SJCRH30 (cell line): ENCODE data around the gene DTNA. TPM values are rescaled to one million over a fixed set of nuclear protein-coding genes. Genes with fewer than 3 reads are reported as not detected.

Experiments used
- DNase-seq, 2 experiments: peaks; one replicate each; pipeline ENCODE4 v3.0.0-alpha.2; 2015 to 2020
- H3K27ac ChIP-seq: fragments of 250-450 bp; sonication (Bioruptor Pico); 2 replicates; pipeline ENCODE4 v1.5.1; 2020; ENCODE audit warnings: mild to moderate bottlenecking, moderate library complexity
- H3K27me3 ChIP-seq: fragments of 250-450 bp; sonication (Bioruptor Pico); 2 replicates; pipeline ENCODE4 v1.5.1; 2020; ENCODE audit warnings: mild to moderate bottlenecking, moderate library complexity
- H3K36me3 ChIP-seq: fragments of 250-450 bp; sonication (Bioruptor Pico); 2 replicates; pipeline ENCODE4 v1.5.1; 2020; ENCODE audit warnings: mild to moderate bottlenecking, moderate library complexity
- H3K4me1 ChIP-seq: fragments of 250-450 bp; sonication (Bioruptor Pico); 2 replicates; pipeline ENCODE4 v1.5.1; 2020; ENCODE audit warnings: mild to moderate bottlenecking, moderate library complexity
- H3K4me3 ChIP-seq: fragments of 250-450 bp; sonication (Bioruptor Pico); 2 replicates; pipeline ENCODE4 v1.5.1; 2020; ENCODE audit warnings: mild to moderate bottlenecking, moderate library complexity
- H3K9me3 ChIP-seq: fragments of 250-450 bp; sonication (Bioruptor Pico); replicated peaks from 2 replicates; pipeline ENCODE4 v1.5.1; 2020; ENCODE audit warnings: mild to moderate bottlenecking, moderate library complexity
- total RNA-seq: library from RNA; depleted of rRNA; stranded (reverse); fragments of >200 nt; shearing (Covaris generic); gene quantifications from 2 replicates; pipeline ENCODE4 v1.2.3, GENCODE V29; 2014

DTNA gene
- total RNA-seq, 1 experiment from 2014 or later, result 11.9 TPM

GRCh38 chr18:34772887-34773286 lies 62.8 kb downstream of the DTNA start:
- H3K9me3 ChIP-seq, result no peaks in the 10 kb centered on the region
- H3K36me3 ChIP-seq, result no peaks in the 10 kb centered on the region
- no peak overlapping the region for H3K27ac ChIP-seq
- no peak overlapping the region for H3K4me3 ChIP-seq
- DNase-seq, result no peak
- H3K4me1 ChIP-seq, result peaks cover 14% of the 10 kb centered on the region
- H3K27me3 ChIP-seq, result no peaks in the 10 kb centered on the region

GRCh38 chr18:34773378-34773777 lies 63.3 kb downstream of the DTNA start:
- DNase-seq, result no peak

GRCh38 chr18:34773961-34774766 lies 64.1 kb downstream of the DTNA start:
- Histone ChIP-seq H3K9me3 (no peaks in the 10 kb centered on the region), H3K36me3 (no peaks in the 10 kb centered on the region), H3K4me3 (no peak overlapping the region), H3K27ac (no peak overlapping the region), H3K4me1 (peaks cover 14% of the 10 kb centered on the region), H3K27me3 (no peaks in the 10 kb centered on the region)
- DNase-seq, result peak; percentile 71 to 80

More at GRCh38 chr18:34773378-34773777, 63.3 kb downstream of the DTNA start:
- Histone ChIP-seq H3K27ac (no peak overlapping the region), H3K4me1 (peaks cover 14% of the 10 kb centered on the region), H3K36me3 (no peaks in the 10 kb centered on the region), H3K9me3 (no peaks in the 10 kb centered on the region), H3K27me3 (no peaks in the 10 kb centered on the region), H3K4me3 (no peak overlapping the region)

- Histone ChIP-seq H3K4me1 (peaks cover 14% of the 10 kb centered on the region), H3K27ac (no peak overlapping the region), H3K36me3 (no peaks in the 10 kb centered on the region), H3K27me3 (no peaks in the 10 kb centered on the region), H3K9me3 (no peaks in the 10 kb centered on the region), H3K4me3 (no peak overlapping the region)
- DNase-seq, result no peak
Observed at GRCh38 chr18:34775461-34775860, 65.4 kb downstream of the DTNA start.

GRCh38 chr18:34779112-34779511 lies 69.0 kb downstream of the DTNA start:
- Histone ChIP-seq H3K27ac (no peak overlapping the region), H3K9me3 (no peaks in the 10 kb centered on the region), H3K27me3 (no peaks in the 10 kb centered on the region), H3K4me1 (no peaks in the 10 kb centered on the region), H3K4me3 (no peak overlapping the region), H3K36me3 (no peaks in the 10 kb centered on the region)
- no peak for DNase-seq

- no peaks in the 10 kb centered on the region for H3K9me3 ChIP-seq
- no peaks in the 10 kb centered on the region for H3K27me3 ChIP-seq
Observed at GRCh38 chr18:34780856-34781255, 70.8 kb downstream of the DTNA start.

GRCh38 chr18:34783501-34783900 lies 73.4 kb downstream of the DTNA start:
- Histone ChIP-seq H3K4me3 (no peak overlapping the region), H3K27ac (no peak overlapping the region), H3K4me1 (no peaks in the 10 kb centered on the region), H3K9me3 (no peaks in the 10 kb centered on the region), H3K27me3 (no peaks in the 10 kb centered on the region), H3K36me3 (no peaks in the 10 kb centered on the region)
- DNase-seq, result no peak

More at GRCh38 chr18:34780856-34781255, 70.8 kb downstream of the DTNA start:
- no peak overlapping the region for H3K27ac ChIP-seq
- DNase-seq, result no peak
- H3K4me3 ChIP-seq, result no peak overlapping the region
- no peaks in the 10 kb centered on the region for H3K4me1 ChIP-seq
- H3K36me3 ChIP-seq, result no peaks in the 10 kb centered on the region

- H3K4me1 ChIP-seq, result no peaks in the 10 kb centered on the region
- H3K4me3 ChIP-seq, result no peak overlapping the region
- H3K36me3 ChIP-seq, result no peaks in the 10 kb centered on the region
- no peak overlapping the region for H3K27ac ChIP-seq
- no peaks in the 10 kb centered on the region for H3K27me3 ChIP-seq
- DNase-seq, result no peak
- no peaks in the 10 kb centered on the region for H3K9me3 ChIP-seq
Observed at GRCh38 chr18:34786162-34786741, 76.2 kb downstream of the DTNA start.

GRCh38 chr18:34787931-34788532 lies 77.9 kb downstream of the DTNA start:
- no peak overlapping the region for H3K4me3 ChIP-seq
- H3K27me3 ChIP-seq, result no peaks in the 10 kb centered on the region
- peak in 1 of 2 experiments; percentile 71 for DNase-seq

GRCh38 chr18:34789768-34790344 lies 79.8 kb downstream of the DTNA start:
- no peaks in the 10 kb centered on the region for H3K36me3 ChIP-seq
- H3K9me3 ChIP-seq, result no peaks in the 10 kb centered on the region
- H3K4me3 ChIP-seq, result no peak overlapping the region
- peaks cover 7% of the 10 kb centered on the region; the same call in 1 of the 2 replicates for H3K4me1 ChIP-seq
- no peak overlapping the region for H3K27ac ChIP-seq
- no peak for DNase-seq
- H3K27me3 ChIP-seq, result no peaks in the 10 kb centered on the region

More at GRCh38 chr18:34787931-34788532, 77.9 kb downstream of the DTNA start:
- H3K27ac ChIP-seq, result no peak overlapping the region
- no peaks in the 10 kb centered on the region for H3K4me1 ChIP-seq
- no peaks in the 10 kb centered on the region for H3K36me3 ChIP-seq
- no peaks in the 10 kb centered on the region for H3K9me3 ChIP-seq

GRCh38 chr18:34794348-34794747 lies 84.2 kb downstream of the DTNA start:
- peak overlapping the region; percentile 18 for H3K27ac ChIP-seq
- H3K36me3 ChIP-seq, result no peaks in the 10 kb centered on the region
- DNase-seq, result peak in 1 of 2 experiments; percentile 47
- no peaks in the 10 kb centered on the region for H3K9me3 ChIP-seq
- peaks cover 17% of the 10 kb centered on the region for H3K4me1 ChIP-seq
- no peak overlapping the region for H3K4me3 ChIP-seq
- no peaks in the 10 kb centered on the region for H3K27me3 ChIP-seq

GRCh38 chr18:34795070-34795732 lies 85.1 kb downstream of the DTNA start:
- H3K27me3 ChIP-seq, result no peaks in the 10 kb centered on the region
- peaks cover 17% of the 10 kb centered on the region for H3K4me1 ChIP-seq
- H3K4me3 ChIP-seq, result no peak overlapping the region
- no peaks in the 10 kb centered on the region for H3K36me3 ChIP-seq
- H3K9me3 ChIP-seq, result no peaks in the 10 kb centered on the region
- no peak overlapping the region for H3K27ac ChIP-seq
- DNase-seq, result no peak

- peak in 1 of 2 experiments; percentile 14 for DNase-seq
- no peak overlapping the region for H3K4me3 ChIP-seq
- H3K27me3 ChIP-seq, result no peaks in the 10 kb centered on the region
- peaks cover 17% of the 10 kb centered on the region for H3K4me1 ChIP-seq
- H3K9me3 ChIP-seq, result no peaks in the 10 kb centered on the region
- H3K36me3 ChIP-seq, result no peaks in the 10 kb centered on the region
- H3K27ac ChIP-seq, result no peak overlapping the region
Observed at GRCh38 chr18:34796035-34796657, 86.0 kb downstream of the DTNA start.

- Histone ChIP-seq H3K27me3 (no peaks in the 10 kb centered on the region), H3K4me1 (peaks cover 13% of the 10 kb centered on the region), H3K9me3 (no peaks in the 10 kb centered on the region), H3K4me3 (no peak overlapping the region), H3K36me3 (no peaks in the 10 kb centered on the region), H3K27ac (no peak overlapping the region)
- no peak for DNase-seq
Observed at GRCh38 chr18:34799291-34799690, 89.2 kb downstream of the DTNA start.
